Measurements from ENCODE around the gene APBB1IP. TPM values are rescaled to one million over a fixed set of nuclear protein-coding genes. Genes with fewer than 3 reads are reported as not detected.
"Not testable (repeated sequence)": the region's sequence is repeated elsewhere in the genome, so short reads cannot be mapped to it uniquely, and the experiment has no call there.

APBB1IP gene
- total and polyA plus RNA-seq, 2 donors (not counting 1 experiment from before 2014, with no cell fraction given), result 60.1 to 97.0 TPM

- Histone ChIP-seq H3K4me2 (replicated peaks; ENCODE audit: low read depth, low read length, poor library complexity, severe bottlenecking) (no peak overlapping the region), H3K27ac (ENCODE audit: low read length in 2 of 2) (no peak overlapping the region), H3K27me3 (replicated peaks in 1 of 4; ENCODE audit: control extremely low read depth in 1 of 4, control insufficient read depth in 3 of 4, insufficient read depth in 4 of 4, low read length in 3 of 4) (no peaks in the 10 kb centered on the region), H2AFZ (ENCODE audit: insufficient read depth, low read depth, low read length, poor library complexity, severe bottlenecking) (no peak overlapping the region), H4K20me1 (ENCODE audit: control insufficient read depth, insufficient read depth, low read length, poor library complexity, severe bottlenecking) (no peaks in the 10 kb centered on the region), H3K4me1 (ENCODE audit: control insufficient read depth in 2 of 2, insufficient read depth in 2 of 2, low read length in 2 of 2) (no peaks in the 10 kb centered on the region), H3K9me3 (ENCODE audit: control extremely low read depth in 1 of 3, control insufficient read depth in 2 of 3, insufficient read depth in 1 of 3, low read length in 2 of 3) (peaks cover 0 to under 1% (median 0%) of the 10 kb centered on the region in 3 donors), H3K4me3 (ENCODE audit: control extremely low read depth in 1 of 5, extremely low read depth in 1 of 5, insufficient read depth in 1 of 5, low read depth in 2 of 5, low read length in 4 of 5) (no peak overlapping the region), H3K79me2 (ENCODE audit: control insufficient read depth, insufficient read depth, low read length) (no peaks in the 10 kb centered on the region), H3K9ac (ENCODE audit: low read length) (no peak overlapping the region), H3K36me3 (replicated peaks in 1 of 2; ENCODE audit: control extremely low read depth in 1 of 2, control insufficient read depth in 1 of 2, extremely low read depth in 1 of 2, insufficient read depth in 2 of 2, low read length in 1 of 2) (peaks cover 0 to 10% of the 10 kb centered on the region in 2 experiments)
- Mint-ChIP-seq H3K9me3 (ENCODE audit: insufficient read depth) (no peaks in the 10 kb centered on the region), H3K27me3 (no peaks in the 10 kb centered on the region), H3K4me1 (no peaks in the 10 kb centered on the region), H3K27ac (no peak overlapping the region), H3K4me3 (no peak overlapping the region)
- 96% methylated on average over 12 of the region's 12 CpGs for WGBS (ENCODE audit: insufficient coverage)
- CTCF ChIA-PET, result no interaction called here
- no peak for ATAC-seq (ENCODE audit: low read depth)
- POLR2A ChIA-PET, result interaction anchor here (0.6 kb wide), 1 partner anchor 671 kb away, joined by 3 read pairs; no protein-coding TSS in a partner anchor
- DNase-seq, result no peak
- intact Hi-C loops (cut with micrococcal nuclease), result loop anchor here (5.0 kb wide), 1 partner anchor 349 kb away; no protein-coding TSS in a partner anchor
- TF ChIP-seq EZH2 (IDR thresholded peaks at IDR 0.05; ENCODE audit: borderline replicate concordance, insufficient read depth, low read depth, low read length, poor library complexity, severe bottlenecking), result no peak
- no peak for TF ChIP-seq CTCF (IDR thresholded peaks at IDR 0.05)
Observed at GRCh38 chr10:26588611-26589010, 150.5 kb downstream of the APBB1IP start.

DNA sequence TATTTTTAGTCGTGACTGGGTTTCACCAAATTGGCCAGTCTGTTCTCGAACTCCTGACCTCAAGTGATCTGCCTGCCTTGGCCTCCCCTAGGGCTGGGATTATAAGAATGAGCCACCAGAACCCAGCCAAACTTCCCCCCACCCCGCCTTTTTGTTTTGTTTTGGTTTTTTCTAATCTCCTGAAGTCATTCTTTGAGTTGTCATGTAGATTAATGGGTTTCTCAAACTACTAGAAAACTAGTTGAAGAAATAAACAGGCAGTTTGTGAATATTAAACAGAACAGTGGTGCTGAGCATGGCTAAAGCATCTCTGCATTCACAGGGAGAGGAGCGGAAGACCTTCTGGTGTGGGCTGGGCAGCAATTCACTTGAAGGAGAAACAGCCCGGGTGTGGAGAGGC, 151.7 kb downstream of the APBB1IP start:
- POLR2A ChIA-PET; H4K20me1 ChIP-seq (ENCODE audit: control insufficient read depth, insufficient read depth, low read length, poor library complexity, severe bottlenecking); H3K27me3 ChIP-seq (replicated peaks in 1 of 4; ENCODE audit: control extremely low read depth in 1 of 4, control insufficient read depth in 3 of 4, insufficient read depth in 4 of 4, low read length in 3 of 4); H3K4me3 Mint-ChIP-seq; H3K9me3 ChIP-seq (ENCODE audit: control extremely low read depth in 1 of 3, control insufficient read depth in 2 of 3, insufficient read depth in 1 of 3, low read length in 2 of 3); H3K4me3 ChIP-seq (ENCODE audit: control extremely low read depth in 1 of 5, extremely low read depth in 1 of 5, insufficient read depth in 1 of 5, low read depth in 2 of 5, low read length in 4 of 5); H3K4me1 Mint-ChIP-seq; H3K27ac ChIP-seq (ENCODE audit: low read length in 2 of 2); H3K27ac Mint-ChIP-seq; H2AFZ ChIP-seq (ENCODE audit: insufficient read depth, low read depth, low read length, poor library complexity, severe bottlenecking); DNase-seq; ATAC-seq (ENCODE audit: low read depth); H3K4me1 ChIP-seq (ENCODE audit: control insufficient read depth in 2 of 2, insufficient read depth in 2 of 2, low read length in 2 of 2); H3K9me3 Mint-ChIP-seq (ENCODE audit: insufficient read depth); H3K9ac ChIP-seq (ENCODE audit: low read length); H3K79me2 ChIP-seq (ENCODE audit: control insufficient read depth, insufficient read depth, low read length); H3K27me3 Mint-ChIP-seq; CTCF ChIA-PET; H3K36me3 ChIP-seq (replicated peaks in 1 of 2; ENCODE audit: control extremely low read depth in 1 of 2, control insufficient read depth in 1 of 2, extremely low read depth in 1 of 2, insufficient read depth in 2 of 2, low read length in 1 of 2); H3K4me2 ChIP-seq (replicated peaks; ENCODE audit: low read depth, low read length, poor library complexity, severe bottlenecking): not testable (repeated sequence)
- intact Hi-C loops (cut with micrococcal nuclease), result loop anchor here (5.0 kb wide), 1 partner anchor 347 kb away; no protein-coding TSS in a partner anchor
- 100% methylated on average over 2 of the region's 5 CpGs for WGBS (ENCODE audit: insufficient coverage)

All from B cell (primary cell).